Epithelial cell of umbilical artery (primary cell): ENCODE data around the gene SPEF2. TPM values are rescaled to one million over a fixed set of nuclear protein-coding genes. Genes with fewer than 3 reads are reported as not detected.

Experiments used
- total RNA-seq: library from RNA; depleted of rRNA; stranded (reverse); fragments of >200 nt; gene quantifications from 2 replicates; pipeline ENCODE4 v1.2.3, GENCODE V29; 2014

SPEF2 gene
- 0.97 and 2.0 TPM in 2 replicates for total RNA-seq

GRCh38 chr5:35617435-35618303, at the start of gene SPEF2:
SPEF2 (plus strand) TSS chr5:35617863; CDS start chr5:35617998, 135 bp downstream.

GRCh38 chr5:35856765-35857351, 239.2 kb downstream of the SPEF2 start, which contains the start of gene IL7R:
IL7R (plus strand) TSS chr5:35856891; CDS start chr5:35856978, 87 bp downstream.

Other genes starting within 250 kb of the SPEF2 start
- 1.3 and 5.5 TPM in 2 replicates for gene IL7R, start 239.0 kb downstream of the SPEF2 start, total RNA-seq